GM10266 (cell line): ENCODE data around the gene EYS.

Experiments used
- DNase-seq: peaks from one replicate; pipeline ENCODE4 v3.0.0; 2012; ENCODE audit errors: extremely low spot score
- TF ChIP-seq, protein P1 (sequence below): IDR thresholded peaks from 2 replicates; pipeline ENCODE4 v1.5.1; 2012; ENCODE audit warnings: mild to moderate bottlenecking, low read depth; ENCODE audit not compliant: control insufficient read depth, insufficient read depth; ENCODE audit errors: missing control alignments

EYS gene

DNA sequence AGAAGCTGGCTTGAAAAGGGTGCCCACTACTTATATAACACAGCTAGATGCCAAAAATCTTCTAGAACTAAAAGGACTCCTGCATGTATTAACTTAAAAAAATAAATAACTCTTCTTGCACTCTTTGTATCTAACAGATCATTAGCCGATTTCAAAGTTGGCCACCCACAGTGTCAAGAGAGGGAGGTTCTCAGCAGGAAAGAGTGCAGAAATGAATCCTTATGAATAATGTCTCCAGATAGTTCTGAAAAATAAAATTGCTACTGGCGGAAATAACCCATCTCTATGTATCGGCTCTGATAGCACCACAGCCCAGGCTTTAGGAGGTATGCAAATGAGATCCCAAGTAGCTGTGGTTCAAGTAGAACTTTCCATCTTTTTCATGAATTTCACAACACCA lies 1838.7 kb downstream of the EYS start:
- TF ChIP-seq, protein P1, sequence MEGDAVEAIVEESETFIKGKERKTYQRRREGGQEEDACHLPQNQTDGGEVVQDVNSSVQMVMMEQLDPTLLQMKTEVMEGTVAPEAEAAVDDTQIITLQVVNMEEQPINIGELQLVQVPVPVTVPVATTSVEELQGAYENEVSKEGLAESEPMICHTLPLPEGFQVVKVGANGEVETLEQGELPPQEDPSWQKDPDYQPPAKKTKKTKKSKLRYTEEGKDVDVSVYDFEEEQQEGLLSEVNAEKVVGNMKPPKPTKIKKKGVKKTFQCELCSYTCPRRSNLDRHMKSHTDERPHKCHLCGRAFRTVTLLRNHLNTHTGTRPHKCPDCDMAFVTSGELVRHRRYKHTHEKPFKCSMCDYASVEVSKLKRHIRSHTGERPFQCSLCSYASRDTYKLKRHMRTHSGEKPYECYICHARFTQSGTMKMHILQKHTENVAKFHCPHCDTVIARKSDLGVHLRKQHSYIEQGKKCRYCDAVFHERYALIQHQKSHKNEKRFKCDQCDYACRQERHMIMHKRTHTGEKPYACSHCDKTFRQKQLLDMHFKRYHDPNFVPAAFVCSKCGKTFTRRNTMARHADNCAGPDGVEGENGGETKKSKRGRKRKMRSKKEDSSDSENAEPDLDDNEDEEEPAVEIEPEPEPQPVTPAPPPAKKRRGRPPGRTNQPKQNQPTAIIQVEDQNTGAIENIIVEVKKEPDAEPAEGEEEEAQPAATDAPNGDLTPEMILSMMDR, result no peak

DNA sequence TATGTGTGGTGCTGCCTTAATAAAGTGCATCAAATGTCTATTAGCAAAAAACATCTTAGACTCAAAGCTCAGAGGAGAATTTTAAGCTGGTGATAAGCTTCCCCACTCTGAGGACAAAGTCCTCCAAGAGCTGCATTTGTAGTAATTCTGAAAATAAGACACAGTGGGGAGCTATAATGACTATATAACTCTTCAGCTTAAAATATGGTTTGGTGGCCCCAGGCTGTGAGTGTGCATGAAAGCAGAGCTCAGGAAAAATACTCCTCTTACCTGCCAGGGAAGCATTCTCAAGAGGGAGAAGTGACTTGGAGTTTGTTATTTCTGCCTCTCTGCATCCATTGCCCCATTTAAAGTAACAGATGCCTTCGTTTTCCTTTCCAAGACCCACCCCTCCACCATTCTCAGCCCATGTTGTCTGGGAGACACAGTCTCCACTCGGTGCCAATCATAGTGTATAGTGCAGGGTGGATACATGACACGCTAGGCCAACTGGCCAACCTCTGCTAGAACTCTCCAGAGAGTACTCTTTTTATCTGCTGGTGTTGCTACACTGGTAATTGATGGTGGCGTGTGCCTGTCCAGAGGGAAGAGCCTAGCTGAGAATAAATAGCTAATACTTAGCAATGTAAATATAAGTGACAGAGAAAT lies 1842.2 kb downstream of the EYS start:
- TF ChIP-seq, protein P1, result no peak
- no peak for DNase-seq

More for the DNA sequence above, 1838.7 kb downstream of the EYS start:
- DNase-seq, result no peak

DNA sequence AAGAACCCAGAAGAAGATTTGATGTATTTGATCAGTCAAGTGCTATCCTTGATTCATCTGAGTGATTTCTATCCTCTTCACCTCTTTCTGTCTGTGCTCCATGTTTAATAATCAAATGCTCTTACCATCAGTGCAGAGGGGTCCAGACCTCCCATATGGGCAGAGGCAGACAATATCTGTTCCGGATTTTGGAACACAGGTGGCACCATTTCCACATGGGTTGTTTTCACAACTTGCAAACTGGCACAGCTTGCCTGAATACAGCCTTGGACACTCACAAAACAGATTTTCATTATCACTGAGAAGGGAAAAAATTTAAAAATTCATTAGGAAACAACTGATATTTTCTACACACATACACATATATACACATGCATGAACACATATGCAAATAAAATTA lies 1843.0 kb downstream of the EYS start:
- no peak for DNase-seq
- TF ChIP-seq, protein P1, result no peak

DNA sequence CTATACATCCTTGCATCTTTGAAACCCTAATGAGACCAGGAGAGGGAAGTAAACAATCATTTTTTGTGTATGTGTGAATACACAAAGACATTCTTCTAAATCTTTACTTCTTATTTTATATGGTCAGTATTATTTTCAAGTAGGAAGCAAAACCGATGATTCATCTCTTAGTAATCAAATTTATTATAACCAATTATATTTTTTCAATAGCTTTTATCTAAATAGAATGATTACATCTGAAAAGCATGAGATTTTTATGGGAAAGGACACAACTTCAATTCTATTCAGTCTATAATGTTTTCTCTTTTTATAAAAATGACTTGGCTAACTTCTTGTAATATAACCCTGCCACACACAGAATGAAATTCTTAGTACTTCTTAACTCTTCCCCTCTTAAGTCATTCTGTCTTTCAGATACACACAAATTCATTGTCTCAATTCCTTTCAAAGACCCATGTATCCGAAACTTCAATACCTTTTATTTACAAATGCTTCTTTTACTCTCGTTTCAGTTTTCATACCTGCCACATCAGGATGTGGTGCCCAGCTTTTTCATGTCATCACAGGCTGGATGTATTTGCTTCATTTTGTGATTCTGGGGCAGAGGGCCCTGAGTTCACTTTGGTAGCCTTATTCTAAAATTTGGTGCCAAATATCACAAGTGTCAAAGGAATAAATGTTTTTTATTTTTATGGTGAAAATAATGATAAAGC lies 1844.4 kb downstream of the EYS start:
- DNase-seq, result no peak
- TF ChIP-seq, protein P1, result no peak

DNA sequence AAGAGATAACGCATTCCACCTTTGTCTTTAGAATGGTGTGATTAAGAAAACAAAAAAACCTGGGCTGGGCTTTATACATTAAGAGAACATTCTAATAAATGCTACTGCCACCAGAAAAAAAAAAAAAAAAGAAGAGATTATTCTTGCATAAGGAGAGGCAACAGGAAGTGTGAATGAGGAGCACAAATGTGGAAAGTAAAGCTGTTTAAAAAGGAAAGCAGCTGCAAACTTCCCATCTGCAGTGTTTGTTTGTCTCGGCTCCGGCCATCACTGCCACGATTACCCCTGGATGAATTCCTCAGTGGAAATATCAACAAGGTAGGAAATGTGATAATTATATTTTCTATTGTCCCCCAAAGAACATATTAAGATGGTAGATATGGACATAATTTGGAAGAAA lies 1847.5 kb downstream of the EYS start:
- TF ChIP-seq, protein P1, result no peak
- DNase-seq, result no peak

DNA sequence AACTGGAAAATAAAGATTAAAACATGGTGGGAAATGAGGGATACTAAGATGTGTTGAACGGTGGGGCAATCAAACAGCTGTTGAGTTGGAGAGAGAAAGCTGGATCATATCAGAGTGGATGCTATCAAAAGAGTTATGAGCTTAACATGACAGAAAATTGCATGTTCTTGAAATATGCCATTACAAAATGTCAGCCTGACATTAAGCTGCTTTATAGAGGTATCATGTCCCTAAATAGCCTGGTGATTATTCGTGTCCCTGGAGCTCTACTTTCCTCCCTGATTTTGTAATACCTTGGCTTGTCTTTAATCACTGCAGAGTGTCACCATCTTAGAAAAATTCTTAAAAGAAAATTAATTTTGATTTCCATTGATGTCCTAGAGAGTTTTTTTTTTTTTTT lies 1848.3 kb downstream of the EYS start:
- TF ChIP-seq, protein P1, result no peak
- no peak for DNase-seq

DNA sequence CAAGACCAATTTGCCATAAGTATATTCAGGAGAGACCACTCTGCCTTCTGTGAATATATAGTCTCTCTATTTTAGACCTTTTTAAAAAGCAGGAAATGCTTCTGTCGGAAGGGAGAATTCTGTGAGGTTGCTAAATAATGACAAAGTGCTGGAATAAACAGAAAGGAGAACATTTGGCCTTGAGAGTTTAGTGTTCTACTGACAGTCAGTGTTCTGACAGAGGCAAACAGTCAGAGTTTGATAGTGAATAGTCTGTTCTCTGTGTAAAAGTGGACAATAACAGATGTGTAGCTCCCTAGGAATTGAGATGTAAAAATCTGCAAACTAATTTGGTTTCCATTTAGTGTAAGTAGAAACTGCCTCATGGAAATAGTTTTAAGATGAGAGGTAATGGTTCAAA lies 1850.8 kb downstream of the EYS start:
- TF ChIP-seq, protein P1, result no peak
- DNase-seq, result no peak
